Astrocyte (in vitro differentiated cells and primary cell): ENCODE data around the gene APBA2. TPM values are rescaled to one million over a fixed set of nuclear protein-coding genes. Genes with fewer than 3 reads are reported as not detected.

Experiments used
- DNase-seq: peaks from one replicate; pipeline ENCODE4 v3.0.0-alpha.2; 2010; ENCODE audit warnings: low read depth
- FAIRE-seq: peaks from 2 replicates; lab custom pipeline; 2011; peaks lifted over from hg19 to GRCh38; lab: Jason Lieb, UNC
- H2AFZ ChIP-seq: 2 replicates; pipeline ENCODE4 v1.6.0; 2012; ENCODE audit warnings: low read depth, low read length, inconsistent platforms
- H3K27ac ChIP-seq: 2 replicates; pipeline ENCODE4 v1.5.1; 2011; ENCODE audit warnings: low read depth, low read length, inconsistent platforms
- H3K27me3 ChIP-seq: 2 replicates; pipeline ENCODE4 v1.6.0; 2011; ENCODE audit warnings: low read length, inconsistent platforms; ENCODE audit not compliant: insufficient read depth
- H3K36me3 ChIP-seq: 2 replicates; pipeline ENCODE4 v1.5.1; 2011; ENCODE audit warnings: low read length, inconsistent platforms; ENCODE audit not compliant: insufficient read depth
- H3K4me1 ChIP-seq: 2 replicates; pipeline ENCODE4 v1.5.1; 2011; ENCODE audit warnings: low read length, inconsistent platforms; ENCODE audit not compliant: insufficient read depth
- H3K4me2 ChIP-seq: 2 replicates; pipeline ENCODE4 v1.6.0; 2012; ENCODE audit warnings: low read length, inconsistent platforms
- H3K4me3 ChIP-seq: 2 replicates; pipeline ENCODE4 v1.5.1; 2011; ENCODE audit warnings: low read depth, mild to moderate bottlenecking, low read length, inconsistent platforms; ENCODE audit not compliant: insufficient read depth
- H3K79me2 ChIP-seq: 2 replicates; pipeline ENCODE4 v1.6.0; 2012; ENCODE audit warnings: mild to moderate bottlenecking, low read length, inconsistent platforms; ENCODE audit not compliant: insufficient read depth
- H3K9ac ChIP-seq: 2 replicates; pipeline ENCODE4 v1.6.0; 2012; ENCODE audit warnings: mild to moderate bottlenecking, low read length, inconsistent platforms
- H3K9me3 ChIP-seq: 2 replicates; pipeline ENCODE4 v1.5.1; 2012; ENCODE audit warnings: low read depth, mild to moderate bottlenecking, low read length, inconsistent platforms; ENCODE audit not compliant: insufficient read depth
- H4K20me1 ChIP-seq: 2 replicates; pipeline ENCODE4 v1.6.0; 2012; ENCODE audit warnings: low read length, inconsistent platforms; ENCODE audit not compliant: insufficient read depth
- H3K27ac Mint-ChIP-seq: one replicate; pipeline ENCODE4 v1.8.0; 2021; ENCODE audit warnings: mild to moderate bottlenecking, mixed read lengths; ENCODE audit not compliant: unreplicated experiment
- H3K27me3 Mint-ChIP-seq: one replicate; pipeline ENCODE4 v1.8.0; 2021; ENCODE audit warnings: low read depth, mixed read lengths; ENCODE audit not compliant: unreplicated experiment
- H3K36me3 Mint-ChIP-seq: one replicate; pipeline ENCODE4 v1.8.0; 2021; ENCODE audit warnings: low read depth, mixed read lengths; ENCODE audit not compliant: unreplicated experiment
- H3K4me1 Mint-ChIP-seq: one replicate; pipeline ENCODE4 v1.8.0; 2021; ENCODE audit warnings: low read depth, mixed read lengths; ENCODE audit not compliant: unreplicated experiment
- H3K4me3 Mint-ChIP-seq: one replicate; pipeline ENCODE4 v1.8.0; 2021; ENCODE audit warnings: mild to moderate bottlenecking, moderate library complexity, mixed read lengths; ENCODE audit not compliant: unreplicated experiment
- H3K9me3 Mint-ChIP-seq: one replicate; pipeline ENCODE4 v1.8.0; 2021; ENCODE audit warnings: mild to moderate bottlenecking, mixed read lengths; ENCODE audit not compliant: unreplicated experiment
- EZH2 ChIP-seq: IDR thresholded peaks from 2 replicates; pipeline ENCODE4 v1.6.1; 2012; ENCODE audit warnings: mild to moderate bottlenecking, low read length, inconsistent platforms; ENCODE audit not compliant: insufficient read depth
- total RNA-seq: library from RNA; stranded (reverse); gene quantifications from 2 replicates; pipeline ENCODE4 v1.2.1, GENCODE V29; 2021
- TF ChIP-seq, protein P1 (sequence below): IDR thresholded peaks from 2 replicates; pipeline ENCODE4 v1.5.1; 2011; ENCODE audit warnings: low read depth, mild to moderate bottlenecking, inconsistent platforms, low read length, moderate library complexity; ENCODE audit not compliant: insufficient read depth

Gene APBA2
- total RNA-seq, 1 donor from 2014 or later: 15.2 TPM

DNA sequence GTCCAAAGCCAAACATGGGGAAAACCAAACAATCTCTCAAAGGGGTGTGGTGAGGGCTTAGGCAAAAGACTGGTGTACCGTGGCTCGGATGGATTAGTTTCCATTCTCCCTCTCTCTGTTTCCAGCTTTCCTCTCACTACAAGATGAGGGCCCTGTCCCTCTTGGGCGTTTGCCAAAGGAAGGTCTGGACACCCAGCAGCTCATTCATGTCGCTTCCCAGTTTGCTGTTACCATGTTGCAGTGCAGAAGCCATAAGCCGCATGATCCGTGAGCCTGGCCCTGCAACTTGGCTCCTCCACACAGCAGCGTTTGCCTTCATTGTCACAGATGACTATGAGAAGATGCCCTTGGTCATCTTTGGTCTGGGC is 92.2 kb downstream of the APBA2 start:
- Histone ChIP-seq H3K9me3 (no peaks in the 10 kb centered on the region), H3K27ac (no peak overlapping the region), H3K36me3 (no peaks in the 10 kb centered on the region), H3K27me3 (no peaks in the 10 kb centered on the region), H3K4me3 (no peak overlapping the region), H3K4me2 (peak overlapping the region; percentile 47), H3K4me1 (peaks cover 14% of the 10 kb centered on the region), H2AFZ (no peak overlapping the region), H4K20me1 (peaks cover 16% of the 10 kb centered on the region), H3K79me2 (no peaks in the 10 kb centered on the region), H3K9ac (no peak overlapping the region)
- FAIRE-seq (no peak), DNase-seq (no peak)
- Mint-ChIP-seq H3K9me3 (no peaks in the 10 kb centered on the region), H3K4me1 (peaks cover 35% of the 10 kb centered on the region), H3K27ac (peak overlapping the region; percentile 88), H3K4me3 (no peak overlapping the region), H3K36me3 (no peaks in the 10 kb centered on the region), H3K27me3 (no peaks in the 10 kb centered on the region)
- TF ChIP-seq, protein P1, sequence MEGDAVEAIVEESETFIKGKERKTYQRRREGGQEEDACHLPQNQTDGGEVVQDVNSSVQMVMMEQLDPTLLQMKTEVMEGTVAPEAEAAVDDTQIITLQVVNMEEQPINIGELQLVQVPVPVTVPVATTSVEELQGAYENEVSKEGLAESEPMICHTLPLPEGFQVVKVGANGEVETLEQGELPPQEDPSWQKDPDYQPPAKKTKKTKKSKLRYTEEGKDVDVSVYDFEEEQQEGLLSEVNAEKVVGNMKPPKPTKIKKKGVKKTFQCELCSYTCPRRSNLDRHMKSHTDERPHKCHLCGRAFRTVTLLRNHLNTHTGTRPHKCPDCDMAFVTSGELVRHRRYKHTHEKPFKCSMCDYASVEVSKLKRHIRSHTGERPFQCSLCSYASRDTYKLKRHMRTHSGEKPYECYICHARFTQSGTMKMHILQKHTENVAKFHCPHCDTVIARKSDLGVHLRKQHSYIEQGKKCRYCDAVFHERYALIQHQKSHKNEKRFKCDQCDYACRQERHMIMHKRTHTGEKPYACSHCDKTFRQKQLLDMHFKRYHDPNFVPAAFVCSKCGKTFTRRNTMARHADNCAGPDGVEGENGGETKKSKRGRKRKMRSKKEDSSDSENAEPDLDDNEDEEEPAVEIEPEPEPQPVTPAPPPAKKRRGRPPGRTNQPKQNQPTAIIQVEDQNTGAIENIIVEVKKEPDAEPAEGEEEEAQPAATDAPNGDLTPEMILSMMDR: no peak
- TF ChIP-seq EZH2: no peak

DNA sequence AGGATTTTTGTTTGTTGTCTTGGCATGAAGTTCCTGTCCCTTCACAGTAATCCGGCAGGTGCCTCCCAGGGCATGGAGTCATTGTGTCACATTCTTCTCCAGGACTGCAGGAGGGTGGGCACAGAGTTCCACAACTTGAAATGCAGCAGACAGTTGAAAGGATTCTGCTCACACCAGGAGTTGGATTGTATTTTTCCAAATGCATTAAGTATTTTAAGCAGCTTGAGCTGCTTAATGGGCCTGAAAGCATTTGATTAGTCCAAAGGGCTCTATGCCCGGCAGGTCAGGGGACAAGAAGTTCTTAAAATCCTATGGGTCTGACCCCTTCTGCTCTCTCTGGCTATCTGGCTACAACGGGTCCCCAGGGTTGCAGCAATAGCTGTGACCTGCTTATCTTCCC is 92.9 kb downstream of the APBA2 start:
- Histone ChIP-seq H3K4me2 (no peak overlapping the region), H3K27ac (no peak overlapping the region), H3K9ac (no peak overlapping the region), H3K27me3 (no peaks in the 10 kb centered on the region), H3K4me1 (peaks cover 14% of the 10 kb centered on the region), H3K9me3 (no peaks in the 10 kb centered on the region), H4K20me1 (peaks cover 16% of the 10 kb centered on the region), H2AFZ (no peak overlapping the region), H3K79me2 (no peaks in the 10 kb centered on the region), H3K4me3 (no peak overlapping the region), H3K36me3 (no peaks in the 10 kb centered on the region)
- H3K4me1 Mint-ChIP-seq: peaks cover 35% of the 10 kb centered on the region
- TF ChIP-seq EZH2: no peak
- no peaks in the 10 kb centered on the region for H3K36me3 Mint-ChIP-seq
- DNase-seq (no peak), FAIRE-seq (no peak)
- H3K4me3 Mint-ChIP-seq: no peak overlapping the region
- no peak overlapping the region for H3K27ac Mint-ChIP-seq
- no peaks in the 10 kb centered on the region for H3K9me3 Mint-ChIP-seq
- no peaks in the 10 kb centered on the region for H3K27me3 Mint-ChIP-seq

DNA sequence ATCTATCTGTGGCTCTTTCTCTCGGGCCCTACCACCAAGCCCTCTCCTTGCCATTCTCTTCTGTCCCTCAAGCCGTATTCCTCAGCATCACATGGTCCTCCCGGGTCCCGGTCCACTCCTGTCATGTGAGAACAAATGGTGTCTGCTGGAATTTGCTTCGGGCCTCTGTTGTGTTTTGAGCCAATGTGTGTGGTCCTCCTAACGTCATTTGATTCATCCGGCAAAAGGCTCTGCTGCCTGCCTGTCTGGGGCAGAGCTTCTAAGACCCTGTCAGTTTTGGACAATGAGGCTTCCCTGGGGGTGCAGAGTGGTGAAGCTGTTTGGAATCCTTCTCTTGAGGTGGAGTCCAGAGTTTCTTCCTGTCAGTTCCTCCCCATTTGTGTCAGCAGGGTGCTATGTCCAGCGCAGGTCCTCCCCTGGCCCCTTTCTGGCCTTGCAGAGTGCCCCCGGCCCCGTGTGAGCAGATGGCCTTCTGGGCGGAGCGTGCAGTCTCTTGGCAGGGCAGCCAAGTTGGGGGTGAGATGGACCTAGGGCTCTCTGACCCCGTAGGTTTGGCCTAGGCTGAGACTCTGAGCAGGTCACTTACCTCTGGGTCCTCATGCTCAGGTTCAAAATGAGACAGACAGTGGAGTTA is 93.6 kb downstream of the APBA2 start:
- Mint-ChIP-seq H3K27me3 (no peaks in the 10 kb centered on the region), H3K4me1 (peaks cover 35% of the 10 kb centered on the region), H3K9me3 (no peaks in the 10 kb centered on the region), H3K36me3 (no peaks in the 10 kb centered on the region), H3K27ac (no peak overlapping the region), H3K4me3 (no peak overlapping the region)
- DNase-seq: no peak
- H3K79me2 ChIP-seq: no peaks in the 10 kb centered on the region
- no peak overlapping the region for H3K9ac ChIP-seq
- H3K4me1 ChIP-seq: peaks cover 14% of the 10 kb centered on the region
- H3K27me3 ChIP-seq: no peaks in the 10 kb centered on the region
- FAIRE-seq: no peak
- H3K9me3 ChIP-seq: no peaks in the 10 kb centered on the region
- H3K4me2 ChIP-seq: no peak overlapping the region
- no peak overlapping the region for H2AFZ ChIP-seq
- no peaks in the 10 kb centered on the region for H3K36me3 ChIP-seq
- no peak for TF ChIP-seq EZH2
- TF ChIP-seq, protein P1: no peak
- H3K4me3 ChIP-seq: no peak overlapping the region
- H3K27ac ChIP-seq: no peak overlapping the region
- peaks cover 16% of the 10 kb centered on the region for H4K20me1 ChIP-seq
